HEK293 (cell line): ENCODE data around the gene AMPD3.

Experiments
- CTCF ChIA-PET: fragments of 350-600 bp; formaldehyde crosslinking; extraction: SDS; loops from one replicate; lab custom pipeline; 2021; ENCODE audit warnings: antibody characterized with exemption; lab: Yijun Ruan, JAX
- POLR2A ChIA-PET: fragments of 300-600 bp; formaldehyde crosslinking; extraction: SDS; loops from one replicate; lab custom pipeline; 2020; ENCODE audit warnings: antibody characterized with exemption, inconsistent platforms; lab: Yijun Ruan, JAX
- H3K27ac ChIP-seq: fragments of 200-500 bp; sonication (Bioruptor generic); 2 replicates; pipeline ENCODE4 v1.5.1; 2014; ENCODE audit warnings: low read depth, low read length, control low read depth, inconsistent platforms; ENCODE audit errors: extremely low read depth
- H3K36me3 ChIP-seq, 2 experiments: fragments of 200-500 bp in 1 of 2; sonication (Bioruptor generic) in 1 of 2; 1 replicate in 1 of 2; 2 replicates in 1 of 2; pipeline ENCODE4 v1.5.1; 2014 to 2017; ENCODE audit warnings: inconsistent platforms in 2 of 2, low read length in 2 of 2; ENCODE audit not compliant: control insufficient read depth in 2 of 2, insufficient read depth in 1 of 2
- H3K4me1 ChIP-seq: fragments of 200-500 bp; sonication (Bioruptor generic); 2 replicates; pipeline ENCODE4 v1.5.1; 2014; ENCODE audit warnings: mild to moderate bottlenecking, low read length, inconsistent platforms; ENCODE audit not compliant: control insufficient read depth, insufficient read depth
- H3K4me3 ChIP-seq: 2 replicates; pipeline ENCODE4 v1.5.1; 2011; ENCODE audit warnings: low read depth, mild to moderate bottlenecking, control low read depth, low read length, moderate library complexity
- H3K9me3 ChIP-seq: fragments of 200-500 bp; sonication (Bioruptor generic); 2 replicates; pipeline ENCODE4 v1.5.1; 2014; ENCODE audit warnings: low read depth, low read length, inconsistent platforms; ENCODE audit not compliant: control insufficient read depth, insufficient read depth
- GFI1B ChIP-seq: fragments of 450-650 bp; formaldehyde crosslinking; IDR thresholded peaks from 2 replicates; pipeline ENCODE4 v1.5.1; 2016; ENCODE audit warnings: missing biosample characterization, missing genetic modification characterization
- MEIS1 ChIP-seq: sonication (generic); formaldehyde crosslinking; IDR thresholded peaks from 2 replicates; pipeline ENCODE4 v1.8.1; 2022; ENCODE audit warnings: missing genetic modification reagents, mild to moderate bottlenecking, borderline replicate concordance
- SALL2 ChIP-seq: fragments of 450-650 bp; formaldehyde crosslinking; IDR thresholded peaks from 2 replicates; pipeline ENCODE4 v1.5.0; 2017; ENCODE audit warnings: missing biosample characterization, mild to moderate bottlenecking, missing genetic modification characterization, borderline replicate concordance
- ZBTB17 ChIP-seq: fragments of 450-650 bp; formaldehyde crosslinking; IDR thresholded peaks from 2 replicates; pipeline ENCODE4 v1.5.1; 2016; ENCODE audit warnings: missing biosample characterization, missing genetic modification characterization
- ZBTB7A ChIP-seq: fragments of 450-650 bp; formaldehyde crosslinking; IDR thresholded peaks from 2 replicates; pipeline ENCODE4 v1.5.1; 2016; ENCODE audit warnings: low read depth, missing biosample characterization, missing genetic modification characterization
- ZNF112 ChIP-seq: fragments of 450-650 bp; formaldehyde crosslinking; IDR thresholded peaks from 2 replicates; pipeline ENCODE4 v1.5.0; 2017; ENCODE audit warnings: missing biosample characterization, missing genetic modification characterization
- ZNF157 ChIP-seq: fragments of 450-650 bp; formaldehyde crosslinking; IDR thresholded peaks from 2 replicates; pipeline ENCODE4 v1.5.1; 2016; ENCODE audit warnings: missing biosample characterization, missing genetic modification characterization
- ZNF16 ChIP-seq: fragments of 450-650 bp; formaldehyde crosslinking; IDR thresholded peaks from 2 replicates; pipeline ENCODE4 v1.5.1; 2016; ENCODE audit warnings: low read depth, missing biosample characterization, missing genetic modification characterization
- ZNF174 ChIP-seq: fragments of 450-650 bp; formaldehyde crosslinking; IDR thresholded peaks from 2 replicates; pipeline ENCODE4 v1.5.0; 2017; ENCODE audit warnings: missing biosample characterization, mild to moderate bottlenecking, missing genetic modification characterization
- ZNF239 ChIP-seq: fragments of 450-650 bp; formaldehyde crosslinking; IDR thresholded peaks from 2 replicates; pipeline ENCODE4 v1.5.1; 2016; ENCODE audit warnings: missing biosample characterization, missing genetic modification characterization
- ZNF302 ChIP-seq: fragments of 450-650 bp; formaldehyde crosslinking; IDR thresholded peaks from 2 replicates; pipeline ENCODE4 v1.5.1; 2016; ENCODE audit warnings: missing biosample characterization, missing genetic modification characterization, low read depth
- ZNF341 ChIP-seq: fragments of 450-650 bp; formaldehyde crosslinking; IDR thresholded peaks from 2 replicates; pipeline ENCODE4; 2016; ENCODE audit warnings: low read depth, missing biosample characterization, missing genetic modification characterization
- ZNF354C ChIP-seq: fragments of 450-650 bp; formaldehyde crosslinking; IDR thresholded peaks from 2 replicates; pipeline ENCODE4 v1.5.1; 2016; ENCODE audit warnings: missing biosample characterization, missing genetic modification characterization, low read depth, borderline replicate concordance
- ZNF416 ChIP-seq: fragments of 450-650 bp; formaldehyde crosslinking; IDR thresholded peaks from 2 replicates; pipeline ENCODE4 v1.5.1; 2016; ENCODE audit warnings: missing biosample characterization, missing genetic modification characterization
- ZNF423 ChIP-seq: fragments of 450-650 bp; formaldehyde crosslinking; IDR thresholded peaks from 2 replicates; pipeline ENCODE4 v1.5.1; 2016; ENCODE audit warnings: missing biosample characterization, missing genetic modification characterization
- ZNF501 ChIP-seq: fragments of 450-650 bp; formaldehyde crosslinking; IDR thresholded peaks from 2 replicates; pipeline ENCODE4 v1.5.1; 2016; ENCODE audit warnings: missing biosample characterization, missing genetic modification characterization
- ZNF521 ChIP-seq: fragments of 450-650 bp; formaldehyde crosslinking; IDR thresholded peaks from 2 replicates; pipeline ENCODE4 v1.5.1; 2017; ENCODE audit warnings: missing biosample characterization, mild to moderate bottlenecking, missing genetic modification characterization
- ZNF558 ChIP-seq: fragments of 450-650 bp; formaldehyde crosslinking; IDR thresholded peaks from 2 replicates; pipeline ENCODE4 v1.5.1; 2016; ENCODE audit warnings: missing biosample characterization, missing genetic modification characterization
- ZNF791 ChIP-seq: fragments of 450-650 bp; formaldehyde crosslinking; IDR thresholded peaks from 2 replicates; pipeline ENCODE4 v1.5.1; 2016; ENCODE audit warnings: missing biosample characterization, missing genetic modification characterization
- TF ChIP-seq, protein P1 (sequence below): fragments of 450-650 bp; formaldehyde crosslinking; IDR thresholded peaks from 2 replicates; pipeline ENCODE4 v1.5.1; 2017; ENCODE audit warnings: missing biosample characterization, missing genetic modification characterization
- TF ChIP-seq, protein P2 (sequence below): fragments of 450-650 bp; formaldehyde crosslinking; IDR thresholded peaks from 2 replicates; pipeline ENCODE4 v1.5.1; 2016; ENCODE audit warnings: missing biosample characterization, missing genetic modification characterization
- TF ChIP-seq, protein P3 (sequence below): fragments of 450-650 bp; formaldehyde crosslinking; IDR thresholded peaks from 2 replicates; pipeline ENCODE4 v1.5.1; 2016; ENCODE audit warnings: missing biosample characterization, missing genetic modification characterization

Gene AMPD3

DNA sequence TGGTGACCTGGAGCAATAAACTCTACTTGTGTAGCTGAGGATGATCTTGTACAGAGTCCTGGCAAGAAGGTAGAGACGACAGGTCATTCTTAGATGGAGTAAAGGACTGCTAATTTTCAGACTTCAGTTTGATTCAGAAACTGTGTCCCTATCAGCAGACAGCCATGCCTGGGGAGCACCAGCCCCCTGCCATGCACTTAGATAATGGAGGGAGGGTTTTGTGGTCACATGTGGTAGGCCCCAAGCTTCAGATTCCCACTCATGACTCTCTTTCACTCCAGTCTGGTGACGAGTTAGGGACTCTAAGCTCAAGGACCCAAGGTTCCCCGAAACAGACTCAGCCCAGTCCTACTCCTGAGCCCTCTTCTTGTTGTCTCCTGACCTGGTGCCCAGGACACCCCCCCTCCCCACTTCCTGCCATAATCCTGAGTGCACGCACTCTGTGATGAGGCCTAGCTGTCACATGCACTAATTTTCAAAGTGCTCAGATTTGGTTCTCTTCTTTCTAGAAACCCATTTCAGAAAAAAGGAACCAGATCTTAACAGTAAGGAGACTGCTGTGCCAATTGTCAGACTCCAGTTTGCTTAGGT, 10.2 kb upstream of the AMPD3 start:
- H3K36me3 ChIP-seq = no peaks in the 10 kb centered on the region
- no peak overlapping the region for H3K4me3 ChIP-seq
- no peak overlapping the region for H3K27ac ChIP-seq
- TF ChIP-seq ZBTB17 (tag by site-specific recombination) = no peak
- TF ChIP-seq GFI1B (tag by site-specific recombination) = no peak
- no peak for TF ChIP-seq ZNF341 (tag by site-specific recombination)
- TF ChIP-seq ZNF501 = no peak
- TF ChIP-seq, protein P1, sequence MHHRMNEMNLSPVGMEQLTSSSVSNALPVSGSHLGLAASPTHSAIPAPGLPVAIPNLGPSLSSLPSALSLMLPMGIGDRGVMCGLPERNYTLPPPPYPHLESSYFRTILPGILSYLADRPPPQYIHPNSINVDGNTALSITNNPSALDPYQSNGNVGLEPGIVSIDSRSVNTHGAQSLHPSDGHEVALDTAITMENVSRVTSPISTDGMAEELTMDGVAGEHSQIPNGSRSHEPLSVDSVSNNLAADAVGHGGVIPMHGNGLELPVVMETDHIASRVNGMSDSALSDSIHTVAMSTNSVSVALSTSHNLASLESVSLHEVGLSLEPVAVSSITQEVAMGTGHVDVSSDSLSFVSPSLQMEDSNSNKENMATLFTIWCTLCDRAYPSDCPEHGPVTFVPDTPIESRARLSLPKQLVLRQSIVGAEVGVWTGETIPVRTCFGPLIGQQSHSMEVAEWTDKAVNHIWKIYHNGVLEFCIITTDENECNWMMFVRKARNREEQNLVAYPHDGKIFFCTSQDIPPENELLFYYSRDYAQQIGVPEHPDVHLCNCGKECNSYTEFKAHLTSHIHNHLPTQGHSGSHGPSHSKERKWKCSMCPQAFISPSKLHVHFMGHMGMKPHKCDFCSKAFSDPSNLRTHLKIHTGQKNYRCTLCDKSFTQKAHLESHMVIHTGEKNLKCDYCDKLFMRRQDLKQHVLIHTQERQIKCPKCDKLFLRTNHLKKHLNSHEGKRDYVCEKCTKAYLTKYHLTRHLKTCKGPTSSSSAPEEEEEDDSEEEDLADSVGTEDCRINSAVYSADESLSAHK = no peak
- no peak for TF ChIP-seq SALL2 (tag by site-specific recombination)
- no peak for TF ChIP-seq ZNF558
- no peak for TF ChIP-seq ZNF239
- no peak for TF ChIP-seq ZNF302 (tag by site-specific recombination)
- no peaks in the 10 kb centered on the region for H3K4me1 ChIP-seq
- CTCF ChIA-PET = interaction anchor here (0.8 to 1.2 kb wide), 2 partner anchors 39 to 151 kb away, joined by 3 to 4 read pairs; no protein-coding TSS in a partner anchor
- H3K9me3 ChIP-seq = no peaks in the 10 kb centered on the region
- POLR2A ChIA-PET = no interaction called here

DNA sequence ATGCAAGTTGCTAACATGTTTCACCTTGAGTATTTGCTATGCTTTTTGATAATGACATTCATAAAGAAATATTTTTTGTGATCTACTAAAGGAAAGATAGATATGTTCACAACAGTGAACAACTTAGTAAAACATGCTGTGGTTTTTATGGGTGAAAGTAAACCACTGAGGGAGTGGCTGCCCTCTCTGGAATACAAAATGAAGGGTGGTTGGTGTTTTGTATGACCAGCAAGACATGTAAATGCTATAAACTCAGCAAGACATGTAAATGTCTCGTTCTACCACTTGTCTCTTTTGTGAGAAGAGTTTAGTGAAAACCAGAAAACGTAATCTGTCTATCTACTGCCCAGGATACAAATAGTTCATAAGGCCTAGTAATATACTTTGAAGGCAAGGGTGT, 7.6 kb upstream of the AMPD3 start:
- Histone ChIP-seq H3K36me3 (no peaks in the 10 kb centered on the region), H3K4me3 (no peak overlapping the region), H3K9me3 (no peaks in the 10 kb centered on the region), H3K27ac (no peak overlapping the region), H3K4me1 (no peaks in the 10 kb centered on the region)
- CTCF ChIA-PET = no interaction called here
- no peak for TF ChIP-seq ZNF354C (tag by site-specific recombination)
- TF ChIP-seq ZNF423 (tag by site-specific recombination) = no peak
- TF ChIP-seq ZNF791 = no peak
- TF ChIP-seq, protein P2, sequence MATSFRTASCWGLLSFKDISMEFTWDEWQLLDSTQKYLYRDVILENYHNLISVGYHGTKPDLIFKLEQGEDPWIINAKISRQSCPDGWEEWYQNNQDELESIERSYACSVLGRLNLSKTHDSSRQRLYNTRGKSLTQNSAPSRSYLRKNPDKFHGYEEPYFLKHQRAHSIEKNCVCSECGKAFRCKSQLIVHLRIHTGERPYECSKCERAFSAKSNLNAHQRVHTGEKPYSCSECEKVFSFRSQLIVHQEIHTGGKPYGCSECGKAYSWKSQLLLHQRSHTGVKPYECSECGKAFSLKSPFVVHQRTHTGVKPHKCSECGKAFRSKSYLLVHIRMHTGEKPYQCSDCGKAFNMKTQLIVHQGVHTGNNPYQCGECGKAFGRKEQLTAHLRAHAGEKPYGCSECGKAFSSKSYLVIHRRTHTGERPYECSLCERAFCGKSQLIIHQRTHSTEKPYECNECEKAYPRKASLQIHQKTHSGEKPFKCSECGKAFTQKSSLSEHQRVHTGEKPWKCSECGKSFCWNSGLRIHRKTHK (tag by site-specific recombination) = no peak
- no peak for TF ChIP-seq ZNF16 (tag by site-specific recombination)
- no peak for TF ChIP-seq ZNF174 (tag by site-specific recombination)
- TF ChIP-seq ZNF157 (tag by site-specific recombination) = no peak
- TF ChIP-seq ZBTB7A (tag by site-specific recombination) = no peak
- TF ChIP-seq, protein P3, sequence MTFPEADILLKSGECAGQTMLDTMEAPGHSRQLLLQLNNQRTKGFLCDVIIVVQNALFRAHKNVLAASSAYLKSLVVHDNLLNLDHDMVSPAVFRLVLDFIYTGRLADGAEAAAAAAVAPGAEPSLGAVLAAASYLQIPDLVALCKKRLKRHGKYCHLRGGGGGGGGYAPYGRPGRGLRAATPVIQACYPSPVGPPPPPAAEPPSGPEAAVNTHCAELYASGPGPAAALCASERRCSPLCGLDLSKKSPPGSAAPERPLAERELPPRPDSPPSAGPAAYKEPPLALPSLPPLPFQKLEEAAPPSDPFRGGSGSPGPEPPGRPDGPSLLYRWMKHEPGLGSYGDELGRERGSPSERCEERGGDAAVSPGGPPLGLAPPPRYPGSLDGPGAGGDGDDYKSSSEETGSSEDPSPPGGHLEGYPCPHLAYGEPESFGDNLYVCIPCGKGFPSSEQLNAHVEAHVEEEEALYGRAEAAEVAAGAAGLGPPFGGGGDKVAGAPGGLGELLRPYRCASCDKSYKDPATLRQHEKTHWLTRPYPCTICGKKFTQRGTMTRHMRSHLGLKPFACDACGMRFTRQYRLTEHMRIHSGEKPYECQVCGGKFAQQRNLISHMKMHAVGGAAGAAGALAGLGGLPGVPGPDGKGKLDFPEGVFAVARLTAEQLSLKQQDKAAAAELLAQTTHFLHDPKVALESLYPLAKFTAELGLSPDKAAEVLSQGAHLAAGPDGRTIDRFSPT (tag by site-specific recombination) = no peak
- no peak for TF ChIP-seq MEIS1
- TF ChIP-seq ZNF521 = no peak
- TF ChIP-seq ZNF112 (tag by site-specific recombination) = no peak
- TF ChIP-seq ZNF416 (tag by site-specific recombination) = no peak
- POLR2A ChIA-PET = no interaction called here
